Neural cell (in vitro differentiated cells): ENCODE data around the gene ALX4. TPM values are rescaled to one million over a fixed set of nuclear protein-coding genes. Genes with fewer than 3 reads are reported as not detected.

ENCODE experiments used
- H2AFZ ChIP-seq: fragments of 200-600, 300-800 bp; sonication (generic), shearing (Covaris generic); 2 replicates; pipeline ENCODE4 v1.6.0; 2014; ENCODE audit warnings: low read depth, mild to moderate bottlenecking, antibody characterized with exemption, low read length, moderate library complexity
- H3F3A ChIP-seq: fragments of 200-600 bp; shearing (Covaris generic); 2 replicates; pipeline ENCODE4 v1.6.1; 2016; ENCODE audit warnings: mild to moderate bottlenecking, moderate library complexity, mixed read lengths, antibody characterized with exemption, low read length; ENCODE audit not compliant: insufficient read depth, poor library complexity, severe bottlenecking
- H3K27ac ChIP-seq: fragments of 200-600, 300-800 bp; sonication (generic), shearing (Covaris generic); 2 replicates; pipeline ENCODE4 v1.5.1; 2014; ENCODE audit warnings: mild to moderate bottlenecking, low read length, moderate library complexity
- H3K27me3 ChIP-seq: fragments of 300-800, 200-600 bp; sonication (generic), shearing (Covaris generic); 2 replicates; pipeline ENCODE4 v1.6.0; 2014; ENCODE audit warnings: mild to moderate bottlenecking, low read depth, low read length, moderate library complexity; ENCODE audit not compliant: insufficient read depth
- H3K36me3 ChIP-seq: fragments of 300-800, 200-600 bp; sonication (generic), shearing (Covaris generic); 2 replicates; pipeline ENCODE4 v1.5.1; 2014; ENCODE audit warnings: mild to moderate bottlenecking, antibody characterized with exemption, low read length, moderate library complexity; ENCODE audit not compliant: insufficient read depth
- H3K4me2 ChIP-seq: fragments of 300-800, 200-600 bp; sonication (generic), shearing (Covaris generic); 2 replicates; pipeline ENCODE4 v1.6.0; 2014; ENCODE audit warnings: mild to moderate bottlenecking, low read length
- H3K4me3 ChIP-seq: fragments of 300-800, 200-600 bp; sonication (generic), shearing (Covaris generic); 2 replicates; pipeline ENCODE4 v1.5.1; 2014; ENCODE audit warnings: mild to moderate bottlenecking, low read length, moderate library complexity
- H3K79me2 ChIP-seq: fragments of 200-600 bp; shearing (Covaris generic); replicated peaks from 2 replicates; pipeline ENCODE4 v1.6.0; 2014; ENCODE audit warnings: mild to moderate bottlenecking, low read length, moderate library complexity; ENCODE audit not compliant: insufficient read depth
- H3K9ac ChIP-seq: fragments of 300-800, 200-600 bp; sonication (generic), shearing (Covaris generic); 2 replicates; pipeline ENCODE4 v1.6.1; 2016; ENCODE audit warnings: mild to moderate bottlenecking, low read length, mixed read lengths
- H3K9me2 ChIP-seq: fragments of 200-600 bp; shearing (Covaris generic); 2 replicates; pipeline ENCODE4 v1.6.1; 2016; ENCODE audit warnings: mild to moderate bottlenecking, low read length, mixed read lengths; ENCODE audit not compliant: insufficient read depth
- H3K9me3 ChIP-seq: fragments of 200-600, 300-800 bp; sonication (generic), shearing (Covaris generic); 2 replicates; pipeline ENCODE4 v1.6.1; 2016; ENCODE audit warnings: mild to moderate bottlenecking, mixed run types, low read length, moderate library complexity, mixed read lengths
- H4K20me1 ChIP-seq: fragments of 200-600 bp; shearing (Covaris generic); 2 replicates; pipeline ENCODE4 v1.6.1; 2016; ENCODE audit warnings: mild to moderate bottlenecking, mixed run types; ENCODE audit not compliant: insufficient read depth
- CTCF ChIP-seq: fragments of 450-650 bp; IDR thresholded peaks from 2 replicates; pipeline ENCODE4 v1.5.1; 2014; ENCODE audit warnings: antibody characterized with exemption, mild to moderate bottlenecking, moderate library complexity; ENCODE audit not compliant: poor library complexity, severe bottlenecking
- EP300 ChIP-seq: fragments of 450-650 bp; conservative IDR thresholded peaks from 2 replicates; pipeline ENCODE4 v1.6.1; 2014; ENCODE audit warnings: antibody characterized with exemption, mild to moderate bottlenecking, moderate library complexity; ENCODE audit not compliant: poor library complexity, severe bottlenecking
- EZH2 ChIP-seq: fragments of 200-600, 300-800 bp; shearing (Covaris generic), sonication (generic); IDR thresholded peaks from 2 replicates; pipeline ENCODE4 v1.6.1; 2014; ENCODE audit warnings: antibody characterized with exemption, low read length, borderline replicate concordance, mild to moderate bottlenecking; ENCODE audit not compliant: insufficient read depth, poor library complexity, severe bottlenecking
- MXI1 ChIP-seq: fragments of 450-650 bp; conservative IDR thresholded peaks from 2 replicates; pipeline ENCODE4 v1.6.1; 2014; ENCODE audit warnings: antibody characterized with exemption, mild to moderate bottlenecking; ENCODE audit not compliant: poor library complexity, severe bottlenecking
- POLR2AphosphoS5 ChIP-seq: IDR thresholded peaks from 2 replicates; pipeline ENCODE4 v1.6.1; 2012
- RAD21 ChIP-seq: fragments of 450-650 bp; conservative IDR thresholded peaks from 2 replicates; pipeline ENCODE4 v1.6.1; 2014; ENCODE audit warnings: antibody characterized with exemption, mild to moderate bottlenecking, moderate library complexity
- REST ChIP-seq: IDR thresholded peaks from 2 replicates; pipeline ENCODE4 v1.6.1; 2012; ENCODE audit warnings: borderline replicate concordance
- SMC3 ChIP-seq: fragments of 450-650 bp; conservative IDR thresholded peaks from 2 replicates; pipeline ENCODE4 v1.6.1; 2014; ENCODE audit warnings: antibody characterized with exemption, mild to moderate bottlenecking, moderate library complexity; ENCODE audit not compliant: poor library complexity
- TAF1 ChIP-seq: IDR thresholded peaks from 2 replicates; pipeline ENCODE4 v1.6.1; 2012; ENCODE audit warnings: low read depth
- polyA plus RNA-seq: library from polyadenylated mRNA; depleted of rRNA; stranded (reverse); fragments of >200 nt; gene quantifications from 2 replicates; pipeline ENCODE4 v1.2.3, GENCODE V29; 2014

ALX4 gene
- polyA plus RNA-seq, 1 donor from 2014 or later, result not detected

DNA sequence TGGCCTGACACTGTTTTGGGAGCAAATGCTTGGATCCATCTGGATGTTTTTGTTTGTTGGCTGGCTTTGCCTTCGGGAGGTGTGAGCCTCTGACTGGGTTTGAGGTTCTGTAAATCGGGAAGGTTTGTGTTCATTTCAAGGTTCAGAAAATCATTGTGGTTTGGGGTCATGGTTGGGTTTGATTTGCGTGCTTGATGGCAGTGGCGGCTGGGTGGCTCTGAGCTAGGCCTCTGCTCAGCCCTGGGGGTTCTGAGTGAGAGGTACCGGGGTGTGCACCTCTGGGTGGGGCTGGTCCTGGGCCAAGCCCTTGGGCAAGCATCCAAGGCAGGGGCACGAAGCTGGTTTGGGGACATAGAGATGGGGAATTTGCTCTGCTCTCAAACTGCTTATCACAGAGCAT, 37.0 kb upstream of the ALX4 start:
- Histone ChIP-seq H3F3A (no peaks in the 10 kb centered on the region), H4K20me1 (no peaks in the 10 kb centered on the region), H3K9ac (no peak overlapping the region), H3K79me2 (no peaks in the 10 kb centered on the region), H2AFZ (no peak overlapping the region), H3K27ac (no peak overlapping the region), H3K4me3 (no peak overlapping the region), H3K9me2 (no peaks in the 10 kb centered on the region), H3K4me2 (no peak overlapping the region), H3K36me3 (no peaks in the 10 kb centered on the region), H3K27me3 (no peaks in the 10 kb centered on the region), H3K9me3 (no peaks in the 10 kb centered on the region)
- TF ChIP-seq EP300 (no peak), CTCF (no peak), EZH2 (no peak), TAF1 (no peak), POLR2AphosphoS5 (no peak), RAD21 (no peak), MXI1 (no peak), SMC3 (no peak), REST (no peak)

DNA sequence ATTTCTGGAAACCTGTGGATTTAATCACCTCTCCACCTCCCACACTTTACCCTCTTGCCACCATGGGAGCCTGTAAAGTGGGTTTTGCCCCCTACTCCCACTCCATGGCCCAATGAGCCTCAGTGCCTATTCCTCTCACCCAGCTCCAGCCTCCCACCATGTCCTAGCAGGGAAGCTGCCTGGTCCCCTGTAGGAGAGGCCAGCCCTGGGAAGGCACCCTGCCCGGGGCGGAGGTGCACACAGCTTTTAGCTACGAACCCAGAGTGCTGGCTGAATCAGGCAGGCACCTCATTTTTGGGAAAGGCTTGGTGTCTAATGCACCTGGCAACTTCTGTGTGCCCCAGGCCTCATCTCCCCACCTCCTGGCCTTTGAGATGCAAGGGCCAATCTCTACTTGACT, 35.8 kb upstream of the ALX4 start:
- Histone ChIP-seq H3F3A (no peaks in the 10 kb centered on the region), H3K4me3 (no peak overlapping the region), H3K27ac (no peak overlapping the region), H2AFZ (no peak overlapping the region), H3K36me3 (no peaks in the 10 kb centered on the region), H4K20me1 (no peaks in the 10 kb centered on the region), H3K27me3 (no peaks in the 10 kb centered on the region), H3K79me2 (no peaks in the 10 kb centered on the region), H3K4me2 (no peak overlapping the region), H3K9me3 (no peaks in the 10 kb centered on the region), H3K9ac (no peak overlapping the region), H3K9me2 (no peaks in the 10 kb centered on the region)
- no peak for TF ChIP-seq TAF1
- no peak for TF ChIP-seq MXI1
- no peak for TF ChIP-seq REST
- no peak for TF ChIP-seq EP300
- TF ChIP-seq CTCF, result no peak
- no peak for TF ChIP-seq EZH2
- no peak for TF ChIP-seq POLR2AphosphoS5
- TF ChIP-seq SMC3, result no peak
- no peak for TF ChIP-seq RAD21
